Activated T-helper 2 cell treated with anti-CD3 and anti-CD28 coated beads, Interferon-gamma antibody, Interleukin-2, Interleukin-4, amounts not matched to agents 10 μg/mL and 5 μg/mL and 100 μg/mL, durations not matched to agents 14 hours and 24 hours and 36 hours (primary cell): ENCODE measurements around the gene MRPS5. TPM values are rescaled to one million over a fixed set of nuclear protein-coding genes. Genes with fewer than 3 reads are reported as not detected.
A peak's percentile ranks its signal among the peaks of the same experiment; 100 is the strongest.

Experiments
- DNase-seq: peaks from one replicate; pipeline ENCODE4 v3.0.0; 2021; ENCODE audit warnings: low spot score
- H3K27ac Mint-ChIP-seq: one replicate; pipeline ENCODE4 v1.8.0; 2021; ENCODE audit warnings: mixed read lengths
- H3K27me3 Mint-ChIP-seq: one replicate; pipeline ENCODE4 v1.8.0; 2021; ENCODE audit warnings: low read depth, mixed read lengths
- H3K36me3 Mint-ChIP-seq: one replicate; pipeline ENCODE4 v1.8.0; 2021; ENCODE audit warnings: low read depth, mixed read lengths
- H3K4me1 Mint-ChIP-seq: one replicate; pipeline ENCODE4 v1.8.0; 2021; ENCODE audit warnings: low read depth, mixed read lengths
- H3K4me3 Mint-ChIP-seq: one replicate; pipeline ENCODE4 v1.8.0; 2021; ENCODE audit warnings: low read depth, mild to moderate bottlenecking, moderate library complexity, mixed read lengths
- H3K9me3 Mint-ChIP-seq: one replicate; pipeline ENCODE4 v1.8.0; 2021; ENCODE audit warnings: mixed read lengths
- intact Hi-C: fragments of 100-400 bp; cut with micrococcal nuclease; formaldehyde crosslinking; loops from one replicate; pipeline ENCODE4 v1.15.1; 2023
- total RNA-seq: library from RNA; stranded (reverse); gene quantifications from 2 replicates; pipeline ENCODE4 v1.2.3, GENCODE V29; 2022

The MRPS5 gene
- 90.7 and 92.4 TPM in 2 replicates for total RNA-seq

DNA sequence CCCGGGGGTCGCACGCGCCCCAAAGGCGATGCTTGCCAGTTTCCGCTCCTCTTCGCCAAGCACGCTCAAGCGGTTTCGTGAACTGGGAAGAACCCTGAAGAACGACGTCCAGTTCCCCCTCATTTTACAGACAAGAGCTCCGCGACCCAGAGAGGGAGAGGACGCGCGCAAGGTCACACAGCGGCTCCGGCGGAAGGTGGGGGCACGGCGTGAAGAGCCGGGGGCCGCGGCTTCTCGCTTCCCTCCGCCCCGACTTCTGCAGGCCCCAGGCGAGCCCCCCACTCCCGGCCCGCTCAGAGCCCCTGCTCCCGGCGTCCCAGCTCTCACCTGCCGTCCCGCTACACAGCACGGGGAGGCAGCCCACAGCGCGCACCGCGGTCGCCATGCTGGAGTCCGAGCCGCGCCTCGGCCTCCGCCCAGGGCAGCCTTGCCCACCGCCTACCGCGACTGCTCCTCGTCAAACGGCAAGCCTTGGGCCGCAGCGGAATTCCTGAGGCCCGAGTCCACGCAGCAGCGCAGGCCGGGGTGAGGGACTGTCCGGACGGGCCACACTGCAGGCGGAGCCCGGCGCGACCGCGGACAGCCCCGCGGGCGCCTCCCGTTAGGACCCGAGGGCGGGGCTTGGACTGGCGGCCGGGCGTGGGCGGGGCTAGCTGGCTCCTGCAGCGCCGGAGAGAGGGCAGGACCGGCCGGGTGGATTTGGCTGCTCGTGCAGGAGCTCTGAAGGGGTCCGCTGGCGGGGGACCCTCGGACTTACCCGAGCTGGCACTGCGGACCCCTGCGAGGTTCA lies at the start of gene MRPS5:
Gene MRPS5 (minus strand): TSS at position 402 of the 790 bp plus-strand sequence. CDS start 17 bp downstream, at position 385.
- H3K4me3 Mint-ChIP-seq = peak within 1 kb of the TSS; percentile 96
- H3K27me3 Mint-ChIP-seq = no peaks in the 10 kb centered on the region
- H3K4me1 Mint-ChIP-seq = peaks cover 38% of the 10 kb centered on the region
- intact Hi-C loops = loop anchor here (1.0 to 2.0 kb wide), 2 partner anchors 43 to 86 kb away; partner anchors contain the start of genes ZNF2 and ZNF892
- H3K9me3 Mint-ChIP-seq = no peaks in the 10 kb centered on the region
- peak within 1 kb of the TSS; percentile 92 for H3K27ac Mint-ChIP-seq
- H3K36me3 Mint-ChIP-seq = peaks cover 41% of the 10 kb centered on the region
- peak; percentile 79 for DNase-seq

DNA sequence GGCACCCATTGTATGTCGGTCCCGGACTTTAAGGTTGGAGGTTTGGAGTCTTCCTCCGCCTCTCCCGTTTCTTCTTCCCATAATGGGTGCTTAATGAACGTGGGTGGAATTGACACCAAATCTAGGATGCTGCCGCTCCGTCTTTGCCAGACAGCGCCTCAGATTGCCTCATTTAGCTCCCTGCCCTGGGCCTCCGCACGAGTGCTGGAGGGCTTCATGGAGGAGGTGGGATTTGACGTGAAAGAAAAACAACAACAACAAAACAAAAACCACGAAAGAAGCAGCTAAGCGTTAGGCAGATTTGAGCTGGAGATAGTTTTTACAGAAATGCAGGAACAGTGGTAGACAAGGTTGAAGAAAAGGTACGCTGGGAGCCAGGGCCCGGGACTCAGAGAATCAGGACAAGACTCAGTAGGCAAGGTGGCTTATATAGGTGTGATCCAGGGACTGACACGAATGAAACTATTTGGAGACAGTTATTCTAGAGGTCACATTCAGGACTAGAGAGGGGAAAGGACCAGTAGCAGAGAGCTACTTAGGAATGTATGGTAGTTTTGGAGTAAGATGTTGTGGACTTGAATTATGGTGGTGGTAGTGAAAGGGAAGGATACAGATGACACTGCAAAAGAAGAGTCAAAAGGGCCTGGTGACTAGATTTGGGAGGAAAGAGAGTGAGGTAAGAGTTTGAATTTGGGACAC lies 44.6 kb upstream of the MRPS5 start:
- peak overlapping the region; percentile 93 for H3K27ac Mint-ChIP-seq
- peak overlapping the region; percentile 98 for H3K4me3 Mint-ChIP-seq
- H3K36me3 Mint-ChIP-seq = no peaks in the 10 kb centered on the region
- no peaks in the 10 kb centered on the region for H3K27me3 Mint-ChIP-seq
- intact Hi-C loops = loop anchor here (5.0 kb wide), 1 partner anchor 89 kb away; no protein-coding TSS in a partner anchor
- DNase-seq = no peak
- peaks cover 19% of the 10 kb centered on the region for H3K4me1 Mint-ChIP-seq
- H3K9me3 Mint-ChIP-seq = no peaks in the 10 kb centered on the region

DNA sequence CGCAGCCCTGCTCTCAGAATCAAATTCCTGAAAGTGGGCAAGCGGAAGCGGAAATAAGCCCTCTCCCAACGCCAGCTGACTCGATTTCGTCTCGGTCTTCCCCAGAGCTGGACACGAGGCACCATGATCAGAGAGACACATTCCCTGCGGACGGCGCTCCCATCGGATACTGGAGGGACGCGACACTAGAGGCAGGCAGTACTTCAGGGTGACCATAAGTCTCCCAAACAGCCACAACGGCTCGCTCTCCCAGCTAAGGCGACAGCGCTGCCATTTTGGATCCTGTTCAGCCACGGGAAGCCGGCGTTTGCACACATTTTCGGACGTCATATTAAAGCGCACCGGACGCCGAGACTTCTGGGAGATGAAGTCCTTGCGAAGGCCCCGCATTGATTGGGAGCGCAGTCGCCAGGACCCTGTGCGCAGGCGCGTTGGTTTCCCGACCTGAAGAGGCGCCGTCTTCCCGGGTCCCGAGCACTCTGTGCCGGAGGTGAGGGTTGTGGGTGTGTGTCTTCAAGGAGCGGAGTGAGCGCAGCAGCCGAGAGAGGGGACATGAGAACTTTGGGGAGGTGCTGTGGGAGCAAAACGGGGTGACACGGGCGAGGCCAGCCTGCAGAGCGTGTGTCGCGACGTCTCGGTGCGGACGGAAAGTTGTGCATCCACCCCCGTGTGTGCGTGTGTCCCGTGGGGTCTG lies 43.9 kb upstream of the MRPS5 start, which contains the start of gene ZNF2:
Gene ZNF2 (plus strand): TSS at position 439 of the 694 bp plus-strand sequence. CDS start 10,418 bp downstream, outside the sequence.
- intact Hi-C loops = loop anchor here (1.0 to 5.0 kb wide), 5 partner anchors 42 to 237 kb away; partner anchors contain the start of genes FAHD2A, MRPS5 and ZNF892
- no peaks in the 10 kb centered on the region for H3K9me3 Mint-ChIP-seq

DNA sequence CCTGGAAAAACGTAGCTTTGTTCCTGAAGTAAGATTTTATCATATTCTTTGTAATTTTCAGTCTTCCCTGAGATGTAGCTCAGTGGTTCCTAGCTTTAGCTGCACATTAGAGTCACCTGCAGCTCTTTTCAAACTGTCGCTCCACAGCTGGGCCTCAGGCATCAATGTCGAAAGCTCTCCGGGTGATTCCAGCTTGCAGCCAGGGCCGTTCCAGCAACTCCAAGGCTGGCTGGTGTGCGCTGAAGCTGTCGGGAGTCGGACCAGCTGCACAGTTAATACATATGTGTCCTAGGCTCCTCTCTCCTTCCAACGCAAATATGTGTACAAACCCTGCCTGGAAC lies 43.4 kb upstream of the MRPS5 start:
- no peak for DNase-seq
- H3K27ac Mint-ChIP-seq = peak overlapping the region; percentile 93
- H3K4me1 Mint-ChIP-seq = peaks cover 21% of the 10 kb centered on the region
- peak overlapping the region; percentile 98 for H3K4me3 Mint-ChIP-seq
- H3K9me3 Mint-ChIP-seq = no peaks in the 10 kb centered on the region
- H3K27me3 Mint-ChIP-seq = no peaks in the 10 kb centered on the region
- H3K36me3 Mint-ChIP-seq = no peaks in the 10 kb centered on the region
- intact Hi-C loops = loop anchor here (1.0 to 5.0 kb wide), 5 partner anchors 42 to 237 kb away; partner anchors contain the start of genes FAHD2A, MRPS5 and ZNF892

More for the DNA sequence above, 43.9 kb upstream of the MRPS5 start, which contains the start of gene ZNF2:
- peak; percentile 94 for DNase-seq
- peaks cover 19% of the 10 kb centered on the region for H3K4me1 Mint-ChIP-seq
- H3K27me3 Mint-ChIP-seq = no peaks in the 10 kb centered on the region
- no peaks in the 10 kb centered on the region for H3K36me3 Mint-ChIP-seq
- H3K4me3 Mint-ChIP-seq = peak within 1 kb of the TSS; percentile 98
- H3K27ac Mint-ChIP-seq = peak within 1 kb of the TSS; percentile 93

DNA sequence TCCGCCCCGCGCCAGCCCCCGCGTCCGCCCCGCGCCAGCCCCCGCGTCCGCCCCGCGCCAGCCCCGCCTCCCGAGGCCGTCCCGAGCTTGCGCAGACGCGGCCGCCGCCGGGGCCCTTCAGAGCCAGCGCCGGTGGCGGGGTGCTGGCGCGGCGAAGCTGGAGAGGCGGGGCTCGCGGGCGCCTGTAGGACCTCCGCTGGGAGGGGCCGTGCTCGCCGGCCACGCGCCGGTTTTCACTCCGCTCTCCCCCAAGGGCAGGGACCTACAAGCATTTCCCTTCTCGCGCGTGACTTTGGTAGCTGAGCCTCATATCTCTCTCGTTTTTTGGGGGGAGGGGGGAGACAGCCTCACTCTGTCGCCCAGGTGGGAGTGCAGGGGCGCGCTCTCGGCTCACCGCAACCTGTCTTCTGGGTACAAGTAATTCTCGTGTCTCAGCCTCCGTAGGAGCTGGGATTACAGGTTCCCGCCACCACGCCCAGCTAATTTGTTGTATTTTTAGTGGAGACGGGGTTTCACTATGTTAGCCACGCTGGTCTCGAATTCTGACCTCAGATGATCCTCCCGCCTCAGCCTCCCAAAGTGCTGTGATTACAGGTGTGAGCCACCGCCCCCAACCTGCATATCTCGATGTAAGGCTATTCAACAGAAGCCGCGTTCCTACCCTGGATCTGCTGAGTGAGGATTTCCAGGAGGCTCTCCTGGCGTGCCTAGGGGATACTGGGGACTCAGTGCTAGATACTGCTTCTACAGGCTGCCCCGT lies 38.3 kb upstream of the MRPS5 start, which contains the start of gene ZNF514:
Gene ZNF514 (minus strand): TSS at position 159 of the 760 bp plus-strand sequence. CDS start 6,595 bp downstream, outside the sequence.
- Mint-ChIP-seq H3K27me3 (no peaks in the 10 kb centered on the region), H3K27ac (peak within 1 kb of the TSS; percentile 75), H3K4me3 (peak within 1 kb of the TSS; percentile 88), H3K9me3 (peaks cover 13% of the 10 kb centered on the region), H3K36me3 (peaks cover 23% of the 10 kb centered on the region), H3K4me1 (peaks cover 13% of the 10 kb centered on the region)
- intact Hi-C loops = no loop called here
- DNase-seq = peak; percentile 73

DNA sequence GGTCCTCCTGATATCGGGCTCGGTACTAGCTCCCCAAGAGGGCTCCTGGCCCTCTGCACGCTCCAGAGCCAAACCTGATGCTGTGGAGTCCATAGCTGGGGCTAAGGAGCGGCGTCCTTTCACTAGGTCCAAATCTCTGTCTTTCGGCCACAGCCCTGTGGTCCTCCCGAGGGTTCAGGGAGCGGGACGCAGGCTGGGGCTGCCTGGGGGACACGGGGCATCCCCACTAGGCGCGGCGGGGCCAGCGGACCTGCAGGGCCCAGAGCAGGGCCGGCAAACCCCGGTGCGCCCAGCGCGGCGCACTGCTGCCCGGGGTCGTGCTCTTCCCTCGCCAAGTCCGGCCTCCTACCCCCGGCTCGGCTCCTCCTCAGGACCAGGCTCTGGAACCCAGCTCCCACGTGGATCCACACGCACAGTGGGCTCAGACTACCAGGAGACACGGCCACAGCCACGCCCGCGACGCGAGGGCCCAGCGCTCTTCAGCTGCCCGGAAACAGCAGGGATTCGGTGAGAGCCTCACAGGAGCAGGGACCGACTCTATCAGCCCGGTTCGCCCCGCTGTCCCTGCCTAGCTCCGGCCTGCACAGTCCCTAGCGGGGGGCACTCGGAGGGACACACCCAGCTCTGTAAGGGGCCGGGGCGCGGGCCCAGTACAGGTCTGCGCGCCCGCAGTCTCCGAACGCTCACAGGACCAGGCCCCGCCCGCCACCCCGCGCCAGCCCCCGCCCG lies 37.4 kb upstream of the MRPS5 start:
- no peak for DNase-seq
- Mint-ChIP-seq H3K36me3 (peaks cover 31% of the 10 kb centered on the region), H3K4me1 (peaks cover 8% of the 10 kb centered on the region), H3K9me3 (peaks cover 21% of the 10 kb centered on the region), H3K27ac (no peak overlapping the region), H3K27me3 (no peaks in the 10 kb centered on the region), H3K4me3 (peak overlapping the region; percentile 80)
- intact Hi-C loops = no loop called here

DNA sequence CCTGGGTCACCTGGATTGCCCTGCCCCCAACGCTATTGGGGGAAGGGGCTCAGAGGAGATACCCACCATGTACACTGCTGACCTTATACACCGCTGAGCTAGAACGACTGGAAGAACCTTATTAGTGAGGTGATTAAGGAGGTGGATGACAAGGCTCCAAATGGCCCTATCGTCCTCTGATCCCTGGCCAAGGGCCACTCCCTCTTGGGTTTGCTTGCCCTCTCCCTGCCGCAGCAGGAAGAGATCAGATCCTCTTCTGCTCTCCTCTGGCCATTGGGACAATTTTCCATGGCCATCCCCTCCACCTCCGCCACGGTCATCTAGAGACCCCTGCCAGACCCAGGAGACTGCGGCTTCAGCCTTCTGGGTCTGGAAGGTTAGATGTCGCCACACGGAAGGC lies 36.8 kb upstream of the MRPS5 start:
- Mint-ChIP-seq H3K27me3 (no peaks in the 10 kb centered on the region), H3K36me3 (peaks cover 38% of the 10 kb centered on the region), H3K4me3 (peak overlapping the region; percentile 80), H3K4me1 (peaks cover 8% of the 10 kb centered on the region), H3K27ac (no peak overlapping the region), H3K9me3 (peaks cover 27% of the 10 kb centered on the region)
- DNase-seq = no peak
- intact Hi-C loops = no loop called here

DNA sequence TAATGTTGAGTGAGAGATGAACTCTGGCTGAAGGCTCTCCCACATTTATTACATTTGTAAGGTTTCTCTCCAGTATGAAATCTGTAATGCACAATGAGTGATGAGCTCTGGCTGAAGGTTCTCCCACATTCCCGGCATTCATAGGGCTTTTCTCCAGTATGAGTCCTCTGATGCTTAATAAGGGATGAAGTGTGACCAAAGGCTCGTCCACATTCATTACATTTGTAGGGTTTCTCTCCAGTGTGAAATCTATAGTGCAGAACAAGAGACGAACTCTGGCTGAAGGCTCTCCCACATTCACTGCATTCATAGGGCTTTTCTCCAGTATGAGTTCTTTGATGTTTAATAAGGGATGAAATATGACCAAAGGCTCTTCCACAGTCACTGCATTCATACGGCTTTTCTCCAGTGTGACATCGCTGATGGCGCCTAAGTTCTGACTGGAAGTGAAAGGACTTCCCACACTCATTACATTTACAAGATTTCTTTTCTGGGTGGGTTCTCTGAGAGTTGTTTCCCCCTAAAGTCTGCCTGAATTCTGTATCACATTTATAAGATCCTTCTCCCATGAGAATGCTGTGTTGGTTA lies 27.9 kb upstream of the MRPS5 start:
- intact Hi-C loops = no loop called here
- H3K27ac Mint-ChIP-seq = no peak overlapping the region
- peaks cover 74% of the 10 kb centered on the region for H3K9me3 Mint-ChIP-seq
- no peaks in the 10 kb centered on the region for H3K4me1 Mint-ChIP-seq
- no peak overlapping the region for H3K4me3 Mint-ChIP-seq
- H3K27me3 Mint-ChIP-seq = no peaks in the 10 kb centered on the region
- peaks cover 65% of the 10 kb centered on the region for H3K36me3 Mint-ChIP-seq
- no peak for DNase-seq

DNA sequence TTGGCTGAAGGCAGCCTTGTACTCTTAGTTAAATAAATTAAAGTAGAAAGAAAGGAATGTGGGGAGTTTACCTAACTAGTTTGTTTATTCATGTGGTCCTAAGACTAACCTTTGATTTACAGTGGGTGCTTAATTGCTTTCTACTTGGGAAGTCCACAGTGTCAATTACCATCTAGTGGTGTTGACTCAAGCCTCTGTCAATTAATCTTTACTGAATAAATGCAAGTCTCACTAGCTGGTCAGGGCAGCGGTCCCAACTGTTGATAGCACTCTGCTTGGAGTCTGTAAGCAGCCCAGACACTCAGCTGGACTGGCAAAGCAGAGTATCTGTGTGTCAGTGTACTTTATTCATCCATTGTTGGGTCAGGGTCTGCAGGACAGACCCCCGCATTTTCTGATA lies 22.2 kb upstream of the MRPS5 start:
- no peaks in the 10 kb centered on the region for H3K27me3 Mint-ChIP-seq
- no peak for DNase-seq
- intact Hi-C loops = no loop called here
- H3K4me3 Mint-ChIP-seq = no peak overlapping the region
- peaks cover 27% of the 10 kb centered on the region for H3K36me3 Mint-ChIP-seq
- no peaks in the 10 kb centered on the region for H3K4me1 Mint-ChIP-seq
- H3K27ac Mint-ChIP-seq = no peak overlapping the region
- H3K9me3 Mint-ChIP-seq = peaks cover 72% of the 10 kb centered on the region

DNA sequence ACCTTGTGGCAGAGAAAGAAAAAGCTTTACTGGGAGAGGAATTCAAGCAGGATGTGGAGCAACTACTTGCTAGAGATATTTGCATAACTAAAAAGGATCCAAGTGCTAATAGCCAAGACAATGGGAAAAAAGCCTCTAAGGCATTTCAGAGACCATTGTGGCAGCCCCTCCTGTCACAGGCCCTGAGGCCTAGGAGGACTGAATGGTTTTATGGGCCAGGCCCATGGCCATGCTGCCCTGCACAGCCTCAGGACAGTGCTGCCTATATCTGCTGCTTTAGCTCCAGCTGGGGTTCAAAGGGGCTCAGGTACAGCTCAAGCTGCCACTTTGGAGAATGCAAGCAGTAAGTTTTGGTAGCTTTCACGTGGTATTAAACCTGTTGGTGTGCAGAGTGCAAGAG lies 17.1 kb upstream of the MRPS5 start:
- Mint-ChIP-seq H3K27ac (no peak overlapping the region), H3K27me3 (no peaks in the 10 kb centered on the region), H3K36me3 (peaks cover 7% of the 10 kb centered on the region), H3K4me3 (no peak overlapping the region), H3K9me3 (peaks cover 66% of the 10 kb centered on the region), H3K4me1 (no peaks in the 10 kb centered on the region)
- intact Hi-C loops = no loop called here
- no peak for DNase-seq

DNA sequence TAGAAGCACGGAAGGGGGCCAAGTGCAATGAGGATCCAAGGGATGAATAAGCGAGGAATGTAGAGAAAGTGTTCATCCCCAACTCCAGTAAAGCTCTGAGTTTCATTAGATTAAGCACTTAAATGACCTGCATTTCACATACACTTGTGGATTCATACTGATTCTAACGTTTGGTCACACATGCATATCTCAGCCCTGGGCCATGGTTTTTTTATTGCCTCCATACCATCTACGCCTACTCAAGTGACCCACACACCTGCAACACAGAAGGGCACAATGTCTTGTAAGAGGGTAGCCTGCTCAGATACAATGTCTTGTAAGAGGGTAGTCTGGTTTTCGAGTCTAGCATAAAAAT lies 566 bp upstream of the MRPS5 start:
- H3K4me3 Mint-ChIP-seq = peak overlapping the region; percentile 96
- no peaks in the 10 kb centered on the region for H3K27me3 Mint-ChIP-seq
- intact Hi-C loops = no loop called here
- H3K4me1 Mint-ChIP-seq = peaks cover 36% of the 10 kb centered on the region
- H3K36me3 Mint-ChIP-seq = peaks cover 38% of the 10 kb centered on the region
- no peak for DNase-seq
- H3K9me3 Mint-ChIP-seq = no peaks in the 10 kb centered on the region
- peak overlapping the region; percentile 46 for H3K27ac Mint-ChIP-seq
